Stomach smooth muscle (tissue), 2 donors: Measurements from ENCODE around the gene SPOCK1.
"Not testable (repeated sequence)": the region's sequence is repeated elsewhere in the genome, so short reads cannot be mapped to it uniquely, and the experiment has no call there.

Experiments used
- H3K27ac ChIP-seq: one replicate; pipeline ENCODE4 v1.7.0; 2013; ENCODE audit warnings: mild to moderate bottlenecking, low read length, inconsistent platforms
- H3K27me3 ChIP-seq, 2 donors: one replicate each; pipeline ENCODE4 v1.7.0; 2013; ENCODE audit warnings: low read length in 2 of 2; ENCODE audit not compliant: insufficient read depth in 2 of 2, control insufficient read depth in 1 of 2
- H3K36me3 ChIP-seq, 2 donors: one replicate each; pipeline ENCODE4 v1.7.0; 2013; ENCODE audit warnings: low read length in 2 of 2; ENCODE audit not compliant: control insufficient read depth in 2 of 2, insufficient read depth in 2 of 2
- H3K4me1 ChIP-seq: one replicate; pipeline ENCODE4 v1.7.0; 2013; ENCODE audit warnings: low read length; ENCODE audit not compliant: control insufficient read depth, insufficient read depth
- H3K4me3 ChIP-seq, 2 donors: one replicate each; pipeline ENCODE4 v1.7.0; 2013; ENCODE audit warnings: low read length in 2 of 2
- H3K9ac ChIP-seq, 2 donors: one replicate each; pipeline ENCODE4 v1.7.0; 2013; ENCODE audit warnings: low read length in 2 of 2, mild to moderate bottlenecking in 1 of 2
- H3K9me3 ChIP-seq, 2 donors: one replicate each; pipeline ENCODE4 v1.7.0; 2013; ENCODE audit warnings: low read length in 2 of 2; ENCODE audit not compliant: control insufficient read depth in 2 of 2
- donor health status: healthy.
- donor health status: Pancreatic carcinoma.

SPOCK1 gene

GRCh38 chr5:137233304-137233703, 265.8 kb downstream of the SPOCK1 start:
- H3K27me3 ChIP-seq, H3K36me3 ChIP-seq, H3K27ac ChIP-seq, H3K4me1 ChIP-seq, H3K9me3 ChIP-seq, H3K4me3 ChIP-seq, H3K9ac ChIP-seq: not testable (repeated sequence)

DNA sequence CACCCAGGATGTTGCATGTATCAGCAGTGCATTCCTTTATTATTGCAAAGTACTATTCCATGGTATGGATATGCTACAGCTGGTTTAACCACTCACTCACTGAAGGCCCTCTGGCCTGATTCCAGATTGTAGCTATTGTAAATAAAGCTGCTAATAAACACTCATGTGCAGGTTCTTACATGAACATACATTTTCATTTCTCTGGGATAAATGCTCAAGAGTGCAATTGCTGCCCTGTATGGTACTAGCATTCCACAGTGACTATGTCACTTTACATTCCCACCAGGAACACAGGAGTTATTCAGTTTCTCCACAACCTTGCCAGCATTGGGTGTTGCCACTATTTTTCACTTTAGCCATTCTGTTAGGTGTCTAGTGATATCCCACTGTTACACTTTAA, 267.6 kb downstream of the SPOCK1 start:
- no peak overlapping the region for H3K9ac ChIP-seq
- H3K36me3 ChIP-seq = no peaks in the 10 kb centered on the region
- no peak overlapping the region for H3K27ac ChIP-seq

DNA sequence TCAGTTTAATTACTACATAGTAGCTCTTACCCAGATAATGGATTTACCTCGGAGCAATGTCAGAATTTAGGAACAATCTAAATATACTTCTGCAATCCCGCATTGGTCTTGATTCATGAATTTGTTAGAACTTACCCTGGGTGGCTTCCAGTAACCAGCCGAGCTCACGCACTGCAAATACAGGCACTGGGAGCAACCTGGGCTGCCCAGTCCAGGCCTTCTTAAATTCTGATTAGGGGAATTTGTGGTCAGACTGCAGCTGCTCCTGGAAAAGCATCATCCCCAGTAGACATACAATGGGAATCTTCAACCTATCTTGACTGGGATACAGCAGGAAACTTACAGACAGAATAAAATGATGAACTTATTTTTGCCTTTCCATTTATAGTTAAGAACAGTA, 270.3 kb downstream of the SPOCK1 start:
- Histone ChIP-seq H3K27ac (no peak overlapping the region), H3K9me3 (no peaks in the 10 kb centered on the region), H3K4me3 (no peak overlapping the region), H3K9ac (no peak overlapping the region), H3K27me3 (no peaks in the 10 kb centered on the region), H3K4me1 (no peaks in the 10 kb centered on the region), H3K36me3 (no peaks in the 10 kb centered on the region)

More for the DNA sequence above, 267.6 kb downstream of the SPOCK1 start:
- H3K9me3 ChIP-seq = no peaks in the 10 kb centered on the region
- H3K4me3 ChIP-seq = no peak overlapping the region
- no peaks in the 10 kb centered on the region for H3K27me3 ChIP-seq
- H3K4me1 ChIP-seq = no peaks in the 10 kb centered on the region

- Histone ChIP-seq H3K4me1 (no peaks in the 10 kb centered on the region), H3K4me3 (no peak overlapping the region), H3K9me3 (no peaks in the 10 kb centered on the region), H3K27me3 (no peaks in the 10 kb centered on the region), H3K36me3 (no peaks in the 10 kb centered on the region), H3K9ac (no peak overlapping the region), H3K27ac (no peak overlapping the region)
Observed at GRCh38 chr5:137226081-137226480, 273.0 kb downstream of the SPOCK1 start.

DNA sequence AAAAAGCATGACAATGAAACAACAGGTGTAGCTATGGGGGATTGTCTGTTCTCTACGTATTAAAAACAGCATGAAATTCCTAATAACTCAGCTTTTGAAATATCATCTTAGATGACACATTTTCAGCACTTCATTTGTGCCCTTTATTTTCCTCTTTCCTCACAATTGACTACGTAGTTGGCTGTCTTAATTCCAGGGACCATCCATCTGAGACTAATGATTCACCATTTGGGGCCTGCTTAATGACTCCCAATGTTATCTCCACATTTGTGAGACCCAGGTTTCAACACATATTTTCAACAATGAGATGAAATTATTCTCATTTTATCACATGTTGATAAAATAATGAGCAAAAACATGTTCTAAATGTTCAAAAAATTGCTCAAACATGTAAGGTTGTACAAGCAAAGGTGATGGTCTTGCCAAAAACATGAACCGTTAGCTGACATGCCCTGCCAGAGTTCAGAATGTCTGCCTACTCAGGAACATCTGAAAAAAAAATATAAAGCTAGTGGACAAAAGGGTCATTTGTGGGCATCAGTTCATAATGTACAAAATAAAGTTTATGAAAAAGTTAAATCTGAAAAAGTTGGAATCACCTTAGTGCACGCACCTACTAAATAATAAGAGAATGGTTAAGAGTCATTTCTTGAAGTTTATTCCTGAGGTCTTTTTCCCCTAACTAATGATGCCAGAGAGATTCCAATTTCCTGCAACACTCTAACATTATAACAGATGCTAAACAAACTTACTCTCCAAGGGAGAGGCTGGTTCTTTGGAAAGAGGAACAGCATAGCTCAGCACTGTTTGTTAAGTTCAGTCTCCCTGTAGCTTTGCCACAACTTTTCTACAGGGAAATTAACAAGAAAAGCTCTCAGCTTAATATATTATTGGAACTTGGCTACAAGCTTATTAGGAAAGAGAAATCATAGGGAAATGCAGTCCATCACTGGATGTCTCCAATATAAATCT, 275.5 kb downstream of the SPOCK1 start:
- no peak overlapping the region for H3K4me3 ChIP-seq
- H3K4me1 ChIP-seq = peaks cover 1% of the 10 kb centered on the region
- no peak overlapping the region for H3K9ac ChIP-seq
- H3K36me3 ChIP-seq = no peaks in the 10 kb centered on the region
- H3K9me3 ChIP-seq = no peaks in the 10 kb centered on the region
- H3K27me3 ChIP-seq = no peaks in the 10 kb centered on the region
- H3K27ac ChIP-seq = no peak overlapping the region

GRCh38 chr5:137221943-137222342, 277.2 kb downstream of the SPOCK1 start:
- Histone ChIP-seq H3K9me3 (no peaks in the 10 kb centered on the region), H3K4me3 (no peak overlapping the region), H3K36me3 (no peaks in the 10 kb centered on the region), H3K4me1 (peaks cover 3% of the 10 kb centered on the region), H3K27ac (no peak overlapping the region), H3K9ac (no peak overlapping the region), H3K27me3 (no peaks in the 10 kb centered on the region)

GRCh38 chr5:137220523-137220927, 278.6 kb downstream of the SPOCK1 start:
- Histone ChIP-seq H3K9me3 (no peaks in the 10 kb centered on the region), H3K4me1 (peaks cover 3% of the 10 kb centered on the region), H3K36me3 (no peaks in the 10 kb centered on the region), H3K27ac (no peak overlapping the region), H3K4me3 (no peak overlapping the region), H3K9ac (no peak overlapping the region), H3K27me3 (no peaks in the 10 kb centered on the region)

DNA sequence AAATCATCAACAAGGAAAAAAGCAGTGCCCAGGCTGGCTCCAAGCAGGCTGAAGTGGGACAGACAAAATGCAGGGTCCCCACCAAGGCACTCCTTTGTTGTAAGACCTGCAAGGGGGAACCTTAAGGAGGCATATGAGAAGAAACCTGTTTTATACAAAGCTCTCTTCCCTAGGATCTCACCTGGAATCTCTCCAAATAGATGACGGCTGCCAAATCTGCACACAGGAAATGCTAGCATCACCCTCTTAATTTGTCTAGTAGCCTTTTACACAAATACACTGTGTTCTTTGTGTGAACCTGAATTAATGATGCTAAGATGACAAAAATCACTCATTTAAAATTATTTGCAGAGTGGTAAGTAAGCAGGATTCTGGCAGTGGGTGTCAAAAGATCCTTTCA, 280.2 kb downstream of the SPOCK1 start:
- Histone ChIP-seq H3K4me3 (no peak overlapping the region), H3K9ac (no peak overlapping the region), H3K4me1 (peaks cover 3% of the 10 kb centered on the region), H3K27me3 (no peaks in the 10 kb centered on the region), H3K27ac (no peak overlapping the region), H3K36me3 (no peaks in the 10 kb centered on the region), H3K9me3 (no peaks in the 10 kb centered on the region)

DNA sequence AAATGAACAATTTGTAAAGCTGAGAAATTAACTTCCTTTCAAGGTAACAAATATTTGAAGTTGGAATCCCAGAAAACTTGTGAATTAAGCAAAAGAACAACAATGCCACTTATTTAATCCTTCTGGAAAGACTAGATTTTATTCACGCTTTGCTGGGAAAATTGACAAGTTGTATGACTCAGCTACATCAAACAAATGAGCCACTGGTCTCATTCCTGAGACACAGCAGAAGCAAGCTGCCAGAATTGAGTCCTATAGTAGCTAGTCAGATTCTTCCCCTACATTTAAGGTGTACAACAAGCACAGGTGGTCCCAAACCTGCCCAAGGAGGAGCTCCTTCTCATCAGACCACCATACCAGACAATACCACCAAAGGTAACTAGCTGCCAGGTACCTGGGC, 280.7 kb downstream of the SPOCK1 start:
- Histone ChIP-seq H3K36me3 (no peaks in the 10 kb centered on the region), H3K27me3 (no peaks in the 10 kb centered on the region), H3K9ac (no peak overlapping the region), H3K9me3 (no peaks in the 10 kb centered on the region), H3K4me1 (peaks cover 3% of the 10 kb centered on the region), H3K27ac (no peak overlapping the region), H3K4me3 (no peak overlapping the region)

- Histone ChIP-seq H3K4me1 (peaks cover 3% of the 10 kb centered on the region), H3K27ac (no peak overlapping the region), H3K9ac (no peak overlapping the region), H3K36me3 (no peaks in the 10 kb centered on the region), H3K4me3 (no peak overlapping the region), H3K27me3 (no peaks in the 10 kb centered on the region), H3K9me3 (no peaks in the 10 kb centered on the region)
Observed at GRCh38 chr5:137217599-137218200, 281.4 kb downstream of the SPOCK1 start.
